Ovary (tissue), 3 donors: ENCODE data around the gene R3HDM2.

ENCODE experiments used
- POLR2A ChIP-seq: fragments of 450-650 bp; IDR thresholded peaks from one replicate; pipeline ENCODE4 v1.6.1; 2017; ENCODE audit warnings: antibody characterized with exemption, mild to moderate bottlenecking, moderate library complexity
- TF ChIP-seq, protein P1 (sequence below), 3 donors: fragments of 450-650 bp in 2 of 3; fragments of 200-600 bp in 1 of 3; IDR thresholded peaks; one replicate each; pipeline versions ENCODE4 v1.5.1 to v1.8.0; 2016 to 2022; ENCODE audit warnings: antibody characterized with exemption in 3 of 3, mild to moderate bottlenecking in 1 of 3
- donor health status: DM: no; HTN: no; CAD: no.

DNA sequence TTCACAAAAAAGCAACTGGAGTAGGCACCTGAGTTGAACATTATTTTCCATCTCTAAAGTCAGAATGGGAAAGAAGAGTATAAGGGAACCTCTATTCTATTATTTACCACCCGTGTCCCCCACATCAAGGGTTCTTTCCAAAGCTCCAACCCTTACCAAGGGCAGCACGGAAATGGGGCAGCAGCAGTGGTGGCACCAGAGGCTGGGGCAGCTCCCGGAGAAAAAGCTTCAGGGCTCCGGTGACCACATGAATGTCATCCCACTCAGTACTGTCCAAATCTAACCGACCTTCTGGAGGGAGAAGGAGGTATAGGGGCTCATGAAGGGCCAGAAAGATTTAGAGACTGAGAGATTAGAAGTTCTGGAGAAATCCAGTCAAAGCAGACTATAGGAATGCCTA, 43.0 kb upstream of the R3HDM2 start:
- TF ChIP-seq POLR2A: no peak
- TF ChIP-seq, protein P1, sequence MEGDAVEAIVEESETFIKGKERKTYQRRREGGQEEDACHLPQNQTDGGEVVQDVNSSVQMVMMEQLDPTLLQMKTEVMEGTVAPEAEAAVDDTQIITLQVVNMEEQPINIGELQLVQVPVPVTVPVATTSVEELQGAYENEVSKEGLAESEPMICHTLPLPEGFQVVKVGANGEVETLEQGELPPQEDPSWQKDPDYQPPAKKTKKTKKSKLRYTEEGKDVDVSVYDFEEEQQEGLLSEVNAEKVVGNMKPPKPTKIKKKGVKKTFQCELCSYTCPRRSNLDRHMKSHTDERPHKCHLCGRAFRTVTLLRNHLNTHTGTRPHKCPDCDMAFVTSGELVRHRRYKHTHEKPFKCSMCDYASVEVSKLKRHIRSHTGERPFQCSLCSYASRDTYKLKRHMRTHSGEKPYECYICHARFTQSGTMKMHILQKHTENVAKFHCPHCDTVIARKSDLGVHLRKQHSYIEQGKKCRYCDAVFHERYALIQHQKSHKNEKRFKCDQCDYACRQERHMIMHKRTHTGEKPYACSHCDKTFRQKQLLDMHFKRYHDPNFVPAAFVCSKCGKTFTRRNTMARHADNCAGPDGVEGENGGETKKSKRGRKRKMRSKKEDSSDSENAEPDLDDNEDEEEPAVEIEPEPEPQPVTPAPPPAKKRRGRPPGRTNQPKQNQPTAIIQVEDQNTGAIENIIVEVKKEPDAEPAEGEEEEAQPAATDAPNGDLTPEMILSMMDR (IDR thresholded peaks at IDR 0.05): no peak
